Smooth muscle cell (in vitro differentiated cells): Measurements from ENCODE around the gene NFATC3. TPM values are rescaled to one million over a fixed set of nuclear protein-coding genes. Genes with fewer than 3 reads are reported as not detected.

Experiments used
- DNase-seq: peaks from one replicate; lab custom pipeline; 2025; ENCODE audit not compliant: unreplicated experiment; lab: John Stamatoyannopoulos, UW
- H2AFZ ChIP-seq: fragments of 200-600 bp; sonication (generic); 2 replicates; pipeline ENCODE4 v1.6.0; 2016; ENCODE audit warnings: antibody characterized with exemption, low read depth, mild to moderate bottlenecking
- H3F3A ChIP-seq: fragments of 200-600 bp; sonication (generic); 2 replicates; pipeline ENCODE4 v1.6.0; 2017; ENCODE audit warnings: antibody characterized with exemption, low read depth
- H3K27ac ChIP-seq: fragments of 200-600 bp; sonication (generic); 2 replicates; pipeline ENCODE4 v1.5.1; 2016; ENCODE audit warnings: low read depth, mild to moderate bottlenecking
- H3K27me3 ChIP-seq: fragments of 200-600 bp; sonication (generic); 2 replicates; pipeline ENCODE4 v1.6.1; 2016; ENCODE audit warnings: low read depth, mild to moderate bottlenecking
- H3K36me3 ChIP-seq: fragments of 200-600 bp; sonication (generic); 2 replicates; pipeline ENCODE4 v1.5.1; 2016; ENCODE audit warnings: low read depth
- H3K4me1 ChIP-seq: fragments of 200-600 bp; sonication (generic); 2 replicates; pipeline ENCODE4 v1.5.1; 2016; ENCODE audit warnings: low read depth
- H3K4me2 ChIP-seq: fragments of 200-600 bp; sonication (generic); 2 replicates; pipeline ENCODE4 v1.6.0; 2016; ENCODE audit warnings: mild to moderate bottlenecking
- H3K4me3 ChIP-seq: fragments of 200-600 bp; sonication (generic); 2 replicates; pipeline ENCODE4 v1.5.1; 2016; ENCODE audit warnings: mild to moderate bottlenecking
- H3K79me2 ChIP-seq: fragments of 200-600 bp; sonication (generic); 2 replicates; pipeline ENCODE4 v1.6.0; 2016; ENCODE audit warnings: low read depth, mild to moderate bottlenecking
- H3K9ac ChIP-seq: fragments of 200-600 bp; sonication (generic); 2 replicates; pipeline ENCODE4 v1.6.0; 2016; ENCODE audit warnings: low read depth
- H3K9me3 ChIP-seq: fragments of 200-600 bp; sonication (generic); replicated peaks from 2 replicates; pipeline ENCODE4 v1.5.1; 2016; ENCODE audit warnings: low read depth
- H4K20me1 ChIP-seq: fragments of 200-600 bp; sonication (generic); 2 replicates; pipeline ENCODE4 v1.6.0; 2016; ENCODE audit warnings: low read depth
- CTCF ChIP-seq: fragments of 200-600 bp; sonication (generic); IDR thresholded peaks from 2 replicates; pipeline ENCODE4 v1.5.1; 2017; ENCODE audit warnings: borderline replicate concordance, mild to moderate bottlenecking, antibody characterized with exemption; ENCODE audit not compliant: insufficient read depth, poor library complexity, severe bottlenecking
- WGBS: methylation state at CpG from one replicate; pipeline ENCODE4 v1.1.7; 2016; ENCODE audit warnings: low lambda C conversion rate; 5-methylcytosine and 5-hydroxymethylcytosine counted together
- polyA plus RNA-seq: library from polyadenylated mRNA; unstranded; fragments of >200 nt; fragmentation: Nextera tagmentation; extraction: Ambion mirVana; gene quantifications from 2 replicates; pipeline ENCODE4 v1.2.1, GENCODE V29; 2016
- total RNA-seq: library from RNA; depleted of rRNA; stranded (reverse); fragments of >200 nt; gene quantifications from 2 replicates; pipeline ENCODE4 v1.2.3, GENCODE V29; 2014

NFATC3 gene
- 30.2 and 32.4 TPM in 2 replicates for total RNA-seq
- polyA plus RNA-seq = 14.7 and 15.2 TPM in 2 replicates

DNA sequence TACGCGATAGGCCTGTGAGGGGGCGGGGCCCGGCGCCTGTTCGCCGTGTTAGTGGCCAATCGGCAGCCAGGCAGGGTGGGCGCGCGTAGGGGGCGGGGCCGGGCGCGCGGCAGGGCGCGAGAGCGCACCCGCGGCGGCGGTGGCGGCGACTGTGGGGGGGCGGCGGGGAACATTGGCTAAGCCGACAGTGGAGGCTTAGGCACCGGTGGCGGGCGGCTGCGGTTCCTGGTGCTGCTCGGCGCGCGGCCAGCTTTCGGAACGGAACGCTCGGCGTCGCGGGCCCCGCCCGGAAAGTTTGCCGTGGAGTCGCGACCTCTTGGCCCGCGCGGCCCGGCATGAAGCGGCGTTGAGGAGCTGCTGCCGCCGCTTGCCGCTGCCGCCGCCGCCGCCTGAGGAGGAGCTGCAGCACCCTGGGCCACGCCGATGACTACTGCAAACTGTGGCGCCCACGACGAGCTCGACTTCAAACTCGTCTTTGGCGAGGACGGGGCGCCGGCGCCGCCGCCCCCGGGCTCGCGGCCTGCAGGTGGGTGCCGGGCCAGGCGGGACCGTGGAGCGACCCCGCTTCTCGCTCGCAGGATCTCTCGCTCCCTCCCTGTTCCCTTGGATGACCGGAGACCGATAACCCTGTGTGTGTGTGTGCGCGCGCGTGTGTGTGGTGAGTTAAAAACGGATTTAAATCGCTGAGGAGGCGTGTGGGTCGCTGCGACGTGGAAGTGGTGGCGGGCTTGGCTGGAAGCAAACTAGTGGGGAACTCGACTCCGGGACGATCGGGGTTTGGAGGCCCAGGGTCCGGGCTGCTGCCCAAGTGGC lies at the start of gene NFATC3:
NFATC3 (plus strand) TSS at position 112 of the 813 bp plus-strand sequence; CDS start at position 424, 312 bp downstream.
- Histone ChIP-seq H3K4me2 (peak within 1 kb of the TSS; percentile 92), H3F3A (peaks cover 16% of the 10 kb centered on the region), H3K27me3 (no peaks in the 10 kb centered on the region), H3K36me3 (no peaks in the 10 kb centered on the region), H3K4me1 (peaks cover 26% of the 10 kb centered on the region), H3K27ac (peak within 1 kb of the TSS; percentile 83), H3K9me3 (no peaks in the 10 kb centered on the region), H2AFZ (peak within 1 kb of the TSS; percentile 94), H3K79me2 (peaks cover 45% of the 10 kb centered on the region), H4K20me1 (peaks cover 39% of the 10 kb centered on the region), H3K9ac (peak within 1 kb of the TSS; percentile 88), H3K4me3 (peak within 1 kb of the TSS; percentile 96)
- TF ChIP-seq CTCF = no peak
- under 1% methylated on average over 66 of the region's 104 CpGs for WGBS
- peak; percentile 97 for DNase-seq

DNA sequence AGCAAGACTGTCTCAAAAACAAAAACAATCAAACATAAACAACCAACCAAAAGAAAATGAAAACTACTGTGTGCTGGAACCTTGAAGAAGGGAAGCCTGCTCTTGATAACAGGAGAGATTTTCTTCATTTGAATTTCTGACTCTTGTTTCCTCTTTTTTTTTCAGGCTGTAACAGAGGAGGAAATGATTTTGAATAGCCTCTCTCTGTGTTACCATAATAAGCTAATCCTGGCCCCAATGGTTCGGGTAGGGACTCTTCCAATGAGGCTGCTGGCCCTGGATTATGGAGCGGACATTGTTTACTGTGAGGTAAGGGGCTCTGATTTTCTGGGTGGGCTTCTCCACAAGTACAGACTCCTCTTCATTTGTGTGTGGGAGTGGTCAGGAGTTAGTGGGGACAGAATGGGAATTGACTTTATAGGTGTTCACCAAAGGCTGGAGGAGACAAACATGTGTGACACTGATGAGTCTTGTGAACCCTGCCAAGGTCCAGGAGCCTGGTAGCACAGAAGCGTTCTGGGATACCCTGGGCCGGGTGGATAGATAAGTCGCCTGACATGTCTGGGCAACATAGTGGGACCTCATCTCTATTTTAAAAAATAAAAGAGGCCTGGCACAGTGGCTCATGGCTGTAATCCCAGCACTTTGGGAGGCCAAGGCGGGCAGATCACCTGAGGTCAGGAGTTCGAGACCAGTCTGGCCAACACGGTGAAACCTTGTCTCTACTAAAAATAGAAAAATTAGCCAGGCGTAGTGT lies 47.2 kb upstream of the NFATC3 start:
- H3K9me3 ChIP-seq = no peaks in the 10 kb centered on the region
- WGBS = 98% methylated on average over 9 of the region's 9 CpGs
- TF ChIP-seq CTCF = no peak

DNA sequence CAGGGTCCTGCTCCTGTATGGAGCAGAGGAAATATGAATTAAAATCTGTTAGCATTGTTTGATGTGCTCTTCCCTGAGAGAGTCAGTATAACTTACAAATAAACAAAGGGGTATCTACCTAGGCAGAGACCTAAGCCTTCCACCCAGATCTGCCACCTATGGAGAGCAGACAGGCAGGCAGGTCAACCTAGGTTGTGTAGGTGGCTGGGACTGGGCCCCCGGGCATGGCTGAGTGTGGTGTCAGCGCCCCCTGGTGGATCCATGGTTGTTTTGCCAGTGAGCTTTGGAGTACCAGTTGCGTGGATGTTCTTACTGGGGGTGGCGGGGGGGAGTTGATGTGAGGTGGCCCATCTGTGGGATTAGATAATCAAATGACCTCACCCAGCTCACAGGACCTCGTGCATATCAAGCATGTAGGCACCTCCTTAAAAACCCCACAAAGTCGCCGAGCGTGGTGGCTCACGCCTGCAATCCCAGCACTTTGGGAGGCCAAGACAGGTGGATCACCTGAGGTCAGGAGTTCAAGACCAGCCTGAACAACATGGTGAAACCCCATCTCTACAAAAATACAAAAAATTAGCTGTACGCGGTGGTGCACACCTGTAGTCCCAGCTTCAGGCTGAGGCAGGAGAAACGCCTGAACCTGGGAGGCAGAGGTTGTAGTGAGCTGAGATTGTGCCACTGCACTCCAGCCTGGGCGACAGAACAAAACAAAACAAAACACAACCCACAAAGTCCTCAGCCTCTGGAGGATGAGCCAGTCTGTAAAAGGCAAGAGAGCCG lies 44.5 kb upstream of the NFATC3 start:
- H3K27me3 ChIP-seq = no peaks in the 10 kb centered on the region
- no peak overlapping the region for H3K9ac ChIP-seq
- no peaks in the 10 kb centered on the region for H3K9me3 ChIP-seq
- H3F3A ChIP-seq = no peaks in the 10 kb centered on the region
- WGBS = 74% methylated on average over 14 of the region's 14 CpGs
- TF ChIP-seq CTCF = peak; percentile 85
- peak; percentile 27 for DNase-seq
- no peaks in the 10 kb centered on the region for H3K4me1 ChIP-seq
- H3K27ac ChIP-seq = no peak overlapping the region
- H3K36me3 ChIP-seq = no peaks in the 10 kb centered on the region
- no peak overlapping the region for H2AFZ ChIP-seq
- H3K4me2 ChIP-seq = no peak overlapping the region
- H3K79me2 ChIP-seq = no peaks in the 10 kb centered on the region
- H4K20me1 ChIP-seq = no peaks in the 10 kb centered on the region
- no peak overlapping the region for H3K4me3 ChIP-seq

More for the DNA sequence above, 47.2 kb upstream of the NFATC3 start:
- no peak overlapping the region for H3K4me2 ChIP-seq
- no peaks in the 10 kb centered on the region for H3K27me3 ChIP-seq
- no peaks in the 10 kb centered on the region for H3K4me1 ChIP-seq
- no peaks in the 10 kb centered on the region for H3F3A ChIP-seq
- no peaks in the 10 kb centered on the region for H4K20me1 ChIP-seq
- no peak for DNase-seq
- H2AFZ ChIP-seq = no peak overlapping the region
- H3K4me3 ChIP-seq = no peak overlapping the region
- H3K27ac ChIP-seq = no peak overlapping the region
- no peak overlapping the region for H3K9ac ChIP-seq
- H3K79me2 ChIP-seq = no peaks in the 10 kb centered on the region
- H3K36me3 ChIP-seq = no peaks in the 10 kb centered on the region
